T1000 (cell line): ENCODE measurements around the gene TSEN2.
"Not testable (repeated sequence)": the region's sequence is repeated elsewhere in the genome, so short reads cannot be mapped to it uniquely, and the experiment has no call there.

Experiments
- DNase-seq: peaks from one replicate; lab custom pipeline; 2025; ENCODE audit warnings: mixed read lengths; lab: John Stamatoyannopoulos, UW

The TSEN2 gene

GRCh38 chr3:12472000-12472610, 12.2 kb upstream of the TSEN2 start:
- no peak for DNase-seq

GRCh38 chr3:12472796-12473195, 11.5 kb upstream of the TSEN2 start:
- DNase-seq, result no peak

GRCh38 chr3:12473511-12473910, 10.8 kb upstream of the TSEN2 start:
- DNase-seq, result no peak

- DNase-seq, result no peak
Measured at GRCh38 chr3:12476238-12476897, 7.9 kb upstream of the TSEN2 start.

- DNase-seq, result no peak
Measured at GRCh38 chr3:12477256-12477655, 7.0 kb upstream of the TSEN2 start.

GRCh38 chr3:12478326-12478725, 6.0 kb upstream of the TSEN2 start:
- DNase-seq, result no peak

GRCh38 chr3:12479198-12479597, 5.1 kb upstream of the TSEN2 start:
- not testable (repeated sequence) for DNase-seq

GRCh38 chr3:12479919-12480427, 4.3 kb upstream of the TSEN2 start:
- DNase-seq, result no peak

GRCh38 chr3:12483410-12483809, 870 bp upstream of the TSEN2 start:
- no peak for DNase-seq

GRCh38 chr3:12483872-12484197, 445 bp upstream of the TSEN2 start:
- DNase-seq, result no peak

- DNase-seq, result no peak
Measured at GRCh38 chr3:12484983-12485327, 675 bp downstream of the TSEN2 start.

GRCh38 chr3:12486001-12486400, 1.7 kb downstream of the TSEN2 start:
- DNase-seq, result no peak

- DNase-seq, result no peak
Measured at GRCh38 chr3:12486916-12487315, 2.6 kb downstream of the TSEN2 start.

- DNase-seq, result no peak
Measured at GRCh38 chr3:12487336-12487735, 3.1 kb downstream of the TSEN2 start.

GRCh38 chr3:12487786-12488185, 3.5 kb downstream of the TSEN2 start:
- DNase-seq, result no peak

- no peak for DNase-seq
Measured at GRCh38 chr3:12489368-12489767, 5.1 kb downstream of the TSEN2 start.

- DNase-seq, result no peak
Measured at GRCh38 chr3:12489832-12490231, 5.6 kb downstream of the TSEN2 start.

- no peak for DNase-seq
Measured at GRCh38 chr3:12490547-12490946, 6.3 kb downstream of the TSEN2 start.

GRCh38 chr3:12495749-12496452, 11.6 kb downstream of the TSEN2 start:
- DNase-seq, result no peak

GRCh38 chr3:12496453-12496761, 12.1 kb downstream of the TSEN2 start:
- DNase-seq, result no peak

- no peak for DNase-seq
Measured at GRCh38 chr3:12499474-12499873, 15.2 kb downstream of the TSEN2 start.

- no peak for DNase-seq
Measured at GRCh38 chr3:12501360-12502020, 17.2 kb downstream of the TSEN2 start.
